ENCODE measurements around the gene MEGF9.

The MEGF9 gene

GRCh38 chr9:120625222-120625621 is 89.0 kb downstream of the MEGF9 start:
- no peak overlapping the region for H3K27ac ChIP-seq
- no peak for TF ChIP-seq ZFX (IDR thresholded peaks at IDR 0.05; ENCODE audit: borderline replicate concordance)
- TF ChIP-seq CTCF (IDR thresholded peaks at IDR 0.05) = no peak

- H3K27ac ChIP-seq = no peak overlapping the region
- TF ChIP-seq CTCF (IDR thresholded peaks at IDR 0.05) = no peak
- no peak for TF ChIP-seq ZFX (IDR thresholded peaks at IDR 0.05; ENCODE audit: borderline replicate concordance)
Observed at GRCh38 chr9:120622790-120623189, 91.5 kb downstream of the MEGF9 start.

GRCh38 chr9:120621941-120622340 is 92.3 kb downstream of the MEGF9 start:
- H3K27ac ChIP-seq = no peak overlapping the region
- TF ChIP-seq CTCF (IDR thresholded peaks at IDR 0.05) (no peak), ZFX (IDR thresholded peaks at IDR 0.05; ENCODE audit: borderline replicate concordance) (no peak)

- TF ChIP-seq CTCF (IDR thresholded peaks at IDR 0.05) = peak; percentile 94
- TF ChIP-seq ZFX (IDR thresholded peaks at IDR 0.05; ENCODE audit: borderline replicate concordance) = no peak
- H3K27ac ChIP-seq = no peak overlapping the region
Observed at GRCh38 chr9:120619751-120620655, 94.3 kb downstream of the MEGF9 start.

GRCh38 chr9:120616966-120617935 is 97.0 kb downstream of the MEGF9 start:
- no peak for TF ChIP-seq CTCF (IDR thresholded peaks at IDR 0.05)
- no peak for TF ChIP-seq ZFX (IDR thresholded peaks at IDR 0.05; ENCODE audit: borderline replicate concordance)
- no peak overlapping the region for H3K27ac ChIP-seq

GRCh38 chr9:120612218-120612617 is 102.1 kb downstream of the MEGF9 start:
- H3K27ac ChIP-seq = no peak overlapping the region
- TF ChIP-seq ZFX (IDR thresholded peaks at IDR 0.05; ENCODE audit: borderline replicate concordance) (no peak), CTCF (IDR thresholded peaks at IDR 0.05) (peak; percentile 46)

Data from 22Rv1 (cell line).